OCI-M2 (cell line): ENCODE data around the gene ADCY7.
"Not testable (repeated sequence)": the region's sequence is repeated elsewhere in the genome, so short reads cannot be mapped to it uniquely, and the experiment has no call there.

Source experiments
- DNase-seq: peaks from one replicate; lab custom pipeline; 2025; ENCODE audit not compliant: unreplicated experiment; lab: John Stamatoyannopoulos, UW

The ADCY7 gene

DNA sequence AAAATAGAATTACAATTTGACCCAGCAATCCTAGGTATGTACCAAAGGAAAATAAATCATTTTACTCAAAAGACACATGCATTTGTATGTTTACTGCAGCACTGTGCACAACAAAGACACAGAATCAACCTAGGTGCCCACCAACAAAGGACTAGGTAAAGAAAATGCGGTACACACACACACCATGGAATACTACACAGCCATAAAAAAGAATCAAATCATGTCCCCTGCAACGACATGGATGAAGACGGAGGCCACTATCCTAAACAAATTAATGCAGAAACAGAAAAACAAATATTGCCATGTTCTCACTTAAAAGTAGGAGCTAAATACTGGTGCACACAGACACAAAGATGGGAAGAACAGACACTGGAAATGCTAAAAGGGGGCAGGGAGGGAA lies 66.2 kb downstream of the ADCY7 start:
- DNase-seq = no peak

DNA sequence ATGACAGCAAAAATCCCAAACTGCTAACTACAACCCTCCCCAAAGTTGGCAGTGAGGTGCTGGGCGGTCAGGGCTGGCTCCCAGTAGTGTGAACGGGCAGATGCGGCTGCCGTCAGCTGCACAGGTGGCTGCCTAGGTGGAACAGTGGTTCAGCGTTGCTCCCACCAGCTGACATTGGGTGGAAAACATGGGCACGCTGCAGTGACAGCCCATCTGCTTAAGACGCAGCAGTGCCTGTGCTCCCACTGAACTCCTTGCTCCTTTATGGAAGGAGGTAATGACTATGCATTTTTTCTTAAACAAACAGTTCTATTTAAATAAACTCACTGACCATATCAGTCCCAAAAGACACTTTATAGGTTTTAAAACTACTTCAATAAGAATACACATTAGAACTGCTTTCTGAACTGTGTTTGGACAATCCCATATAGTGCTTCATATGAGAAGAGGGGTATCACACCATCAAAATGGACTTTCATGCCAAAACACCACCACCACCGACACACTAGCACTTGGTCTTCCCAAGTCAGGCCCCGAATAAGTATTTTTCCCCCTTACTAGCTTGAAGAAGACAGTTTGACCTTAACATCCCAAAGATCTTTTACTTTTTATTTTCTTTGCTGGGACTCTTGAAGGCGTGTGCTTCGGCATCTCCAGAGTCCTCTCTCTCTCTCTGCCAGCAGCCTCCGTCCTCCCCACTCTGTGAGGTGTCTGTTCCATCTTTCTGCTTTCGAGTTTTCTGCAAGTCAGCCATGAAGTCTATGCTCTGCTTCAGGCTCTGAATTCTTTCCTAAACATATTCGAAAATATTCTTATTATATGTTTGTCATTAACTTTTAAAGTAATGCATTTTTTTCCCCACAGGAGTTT lies 68.0 kb downstream of the ADCY7 start:
- DNase-seq = no peak

- no peak for DNase-seq
Observed at GRCh38 chr16:50335196-50335958, 69.0 kb downstream of the ADCY7 start.

GRCh38 chr16:50336884-50337283 lies 70.5 kb downstream of the ADCY7 start:
- no peak for DNase-seq

GRCh38 chr16:50338371-50339231 lies 72.2 kb downstream of the ADCY7 start:
- DNase-seq = no peak

GRCh38 chr16:50340578-50340977 lies 74.2 kb downstream of the ADCY7 start:
- no peak for DNase-seq

DNA sequence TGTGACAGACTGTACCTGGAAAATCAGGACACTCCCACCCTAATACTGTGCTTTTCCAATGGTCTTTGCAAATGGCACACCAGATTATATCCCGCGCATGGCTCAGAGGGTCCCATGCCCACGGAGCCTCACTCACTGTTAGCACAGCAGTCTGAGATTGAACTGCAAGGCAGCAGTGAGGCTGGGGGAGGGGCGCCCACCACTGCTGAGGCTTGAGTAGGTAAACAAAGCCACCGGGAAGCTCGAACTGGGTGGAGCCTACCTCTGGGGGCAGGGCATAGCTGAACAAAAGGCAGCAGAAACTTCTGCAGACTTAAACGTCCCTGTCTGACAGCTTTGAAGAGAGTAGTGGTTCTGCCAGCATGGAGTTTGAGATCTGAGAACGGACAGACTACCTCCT lies 77.2 kb downstream of the ADCY7 start:
- DNase-seq = not testable (repeated sequence)

- not testable (repeated sequence) for DNase-seq
Observed at GRCh38 chr16:50345210-50345609, 78.9 kb downstream of the ADCY7 start.

DNA sequence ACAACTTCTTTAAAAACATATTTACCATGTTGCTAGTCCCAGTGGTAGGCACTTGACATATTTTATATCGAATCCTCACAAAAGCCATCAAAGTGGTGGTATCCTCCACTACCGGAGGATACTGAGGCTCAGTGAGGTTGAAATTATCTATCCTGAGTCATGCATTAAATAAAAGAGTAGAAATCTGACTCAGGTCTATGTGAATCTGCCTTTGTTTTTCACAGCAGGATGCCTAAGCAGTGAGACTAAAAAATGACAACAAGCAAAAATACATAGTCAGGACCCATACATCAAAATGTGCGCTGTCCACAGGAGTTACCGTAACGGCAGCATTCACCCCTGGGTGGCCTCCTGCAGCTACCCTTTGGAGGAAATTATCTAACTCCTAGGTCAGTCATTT lies 84.8 kb downstream of the ADCY7 start:
- no peak for DNase-seq

- no peak for DNase-seq
Observed at GRCh38 chr16:50351952-50352351, 85.6 kb downstream of the ADCY7 start.

GRCh38 chr16:50354082-50354481 lies 87.7 kb downstream of the ADCY7 start:
- no peak for DNase-seq

DNA sequence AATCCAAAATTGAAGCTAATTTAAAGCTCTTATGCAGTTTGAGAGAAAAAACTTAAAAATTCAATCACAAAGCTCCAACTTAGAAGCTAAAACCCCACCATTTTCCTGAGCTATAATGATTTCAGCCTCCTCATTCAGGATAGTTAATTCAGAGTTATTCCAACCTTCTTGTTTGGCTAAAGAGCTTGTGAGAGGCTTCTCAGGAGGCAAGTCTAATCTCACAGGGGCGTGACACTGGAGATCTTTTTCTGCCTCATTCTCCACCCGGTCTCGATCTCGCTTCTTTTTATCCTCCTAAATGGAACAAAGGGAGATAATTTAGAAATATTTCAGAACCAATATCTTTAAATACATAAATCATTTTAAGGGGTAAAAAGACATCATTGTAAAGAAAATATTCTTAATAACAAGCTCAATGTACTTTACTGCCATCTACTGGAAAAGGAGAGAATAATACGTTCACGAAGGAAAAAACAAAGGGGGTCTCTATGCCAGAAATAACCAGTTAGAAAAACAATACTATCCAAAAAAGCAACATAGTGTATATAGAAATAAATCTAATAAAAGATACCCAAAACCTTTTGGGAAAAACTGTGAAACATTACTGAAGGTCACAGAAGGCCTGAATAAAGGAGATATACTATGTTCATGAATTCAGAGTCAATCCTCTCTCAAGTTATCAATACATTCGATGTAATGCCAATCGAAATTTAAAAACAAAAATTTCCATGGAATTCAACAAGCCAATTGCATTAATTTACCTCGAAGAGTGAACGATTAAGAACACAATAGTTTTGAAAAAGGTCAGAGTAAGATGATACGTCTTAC lies 88.5 kb downstream of the ADCY7 start:
- no peak for DNase-seq

DNA sequence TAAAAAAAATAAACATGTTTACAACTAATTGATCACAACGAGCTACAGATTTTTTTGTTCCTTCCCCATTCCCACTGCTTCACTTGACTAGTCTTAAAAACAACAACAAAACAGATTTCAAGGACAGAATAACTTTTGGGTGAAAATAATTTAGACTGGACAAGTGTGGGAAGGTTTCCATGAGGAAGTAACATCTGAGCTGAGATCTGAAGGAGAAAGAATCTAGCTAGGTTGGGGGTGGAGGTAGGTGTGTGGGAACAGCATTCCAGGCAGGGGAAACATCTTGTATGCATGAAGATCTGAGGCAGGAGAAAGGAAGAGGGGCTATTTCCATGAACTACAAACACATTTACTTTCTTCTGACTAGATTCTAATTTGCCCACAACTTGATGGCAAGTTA lies 93.3 kb downstream of the ADCY7 start:
- DNase-seq = no peak

DNA sequence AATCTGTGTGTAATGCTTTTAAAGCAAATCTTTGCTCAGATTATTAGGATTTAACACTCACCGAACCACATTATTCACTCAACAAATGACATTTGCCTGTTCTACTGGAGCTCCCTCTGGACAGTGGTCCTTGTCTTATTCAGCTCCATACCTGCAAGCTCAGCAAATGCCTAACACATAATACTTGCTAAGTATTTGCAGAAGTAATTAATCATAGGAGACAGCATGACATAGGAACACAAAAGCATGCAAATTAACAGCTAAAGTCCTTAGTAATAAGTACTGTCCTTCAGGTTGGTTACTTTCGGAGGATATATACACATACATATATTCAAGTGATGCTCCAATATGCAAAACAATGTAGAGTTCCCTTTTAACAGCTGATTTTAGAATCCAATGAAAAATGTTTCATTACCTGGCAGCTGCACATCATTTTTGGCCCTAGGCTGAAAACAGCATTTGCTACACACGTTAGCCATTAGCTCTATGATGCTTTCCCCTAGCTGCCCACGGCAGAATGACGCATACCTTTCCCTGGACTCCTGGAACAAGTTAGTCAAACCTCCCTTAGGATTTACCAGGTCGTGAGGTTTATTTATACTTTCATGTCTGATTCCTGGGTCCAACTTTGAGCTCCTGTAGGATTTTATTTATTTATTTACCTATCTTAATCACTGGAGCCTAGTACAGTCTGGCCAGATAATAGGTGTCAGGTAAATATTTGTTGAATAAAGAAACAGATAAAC lies 93.9 kb downstream of the ADCY7 start:
- no peak for DNase-seq

- no peak for DNase-seq
Observed at GRCh38 chr16:50360779-50361178, 94.4 kb downstream of the ADCY7 start.

- no peak for DNase-seq
Observed at GRCh38 chr16:50363656-50364055, 97.3 kb downstream of the ADCY7 start.

GRCh38 chr16:50365791-50366575 lies 99.6 kb downstream of the ADCY7 start:
- no peak for DNase-seq
